Esophagus squamous epithelium (tissue), 5 donors: ENCODE results near the gene C18orf63. TPM values are rescaled to one million over a fixed set of nuclear protein-coding genes. Genes with fewer than 3 reads are reported as not detected.

Experiments
- DNase-seq: peaks from one replicate; lab custom pipeline; 2025; lab: John Stamatoyannopoulos, UW
- H3K27ac ChIP-seq, 4 donors: fragments of 200-600 bp; sonication (generic); one replicate each; pipeline ENCODE4 v1.5.1; 2016 to 2019; ENCODE audit warnings: mild to moderate bottlenecking in 1 of 4
- H3K27me3 ChIP-seq, 4 donors: fragments of 200-600 bp; sonication (generic); 1 replicate in 3 of 4; 2 replicates in 1 of 4; pipeline versions ENCODE4 v1.5.1 to v1.6.0; 2017 to 2021; ENCODE audit warnings: antibody characterized with exemption in 1 of 4
- H3K36me3 ChIP-seq, 3 donors: fragments of 200-600 bp; sonication (generic); one replicate each; pipeline ENCODE4 v1.5.1; 2016 to 2019
- H3K4me1 ChIP-seq, 3 donors: fragments of 200-600 bp; sonication (generic); one replicate each; pipeline ENCODE4 v1.5.1; 2017 to 2019
- H3K4me3 ChIP-seq, 4 donors: fragments of 200-600 bp; sonication (generic); 1 replicate in 3 of 4; 2 replicates in 1 of 4; pipeline ENCODE4 v1.5.1; 2016 to 2019; ENCODE audit warnings: mild to moderate bottlenecking in 2 of 4, moderate library complexity in 1 of 4
- H3K9me3 ChIP-seq, 3 donors: fragments of 200-600 bp; sonication (generic); one replicate each; pipeline ENCODE4 v1.5.1; 2016 to 2019
- POLR2A ChIP-seq, 4 donors: fragments of 450-650 bp; IDR thresholded peaks; one replicate each; pipeline ENCODE4 v1.6.1; 2017; ENCODE audit warnings: antibody characterized with exemption in 4 of 4, mild to moderate bottlenecking in 4 of 4, moderate library complexity in 3 of 4
- WGBS, 2 donors: methylation state at CpG; one replicate each; pipeline ENCODE4 v1.1.5; 2018; 5-methylcytosine and 5-hydroxymethylcytosine counted together
- intact Hi-C: fragments of 100-400 bp; cut with DNase I; formaldehyde crosslinking; loops from one replicate; pipeline ENCODE4 v1.15.0; 2022
- total RNA-seq, 4 donors: library from RNA; depleted of rRNA; stranded (reverse); fragments of >200 nt; gene quantifications; one replicate each; pipeline ENCODE4 v1.1.0, GENCODE V29; 2016
- TF ChIP-seq, protein P1 (sequence below), 6 experiments: fragments of 450-650 bp in 4 of 6; fragments of 200-600 bp in 2 of 6; sonication (generic) in 2 of 6; IDR thresholded peaks; one replicate each; pipeline ENCODE4 v1.5.1; 2016 to 2019; ENCODE audit warnings: antibody characterized with exemption in 6 of 6, mild to moderate bottlenecking in 4 of 6, moderate library complexity in 4 of 6
- donor health status: DM: yes; HTN: yes; CAD: no.

C18orf63 gene
- total RNA-seq, 4 donors from 2014 or later, result not detected

DNA sequence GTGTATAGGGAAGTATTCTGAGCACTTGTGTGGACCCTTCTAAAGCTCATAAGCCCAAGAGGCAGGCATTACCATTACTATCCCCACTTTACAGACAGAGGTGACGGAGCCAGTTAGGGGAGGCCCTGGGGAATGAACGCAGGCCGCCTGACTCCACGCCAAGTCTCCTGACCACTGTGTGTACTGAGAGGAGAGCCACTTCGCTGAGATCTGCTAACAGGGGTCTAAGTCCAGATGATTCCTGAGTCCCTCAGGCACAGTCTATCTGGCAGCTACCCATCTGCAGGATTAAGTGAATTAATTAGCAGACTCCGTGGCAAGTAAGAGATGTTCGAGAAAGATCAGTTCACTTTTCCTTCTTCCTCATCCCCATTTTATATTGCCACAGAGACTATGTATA lies 37.6 kb upstream of the C18orf63 start:
- Histone ChIP-seq H3K4me3 (no peak overlapping the region), H3K4me1 (peaks cover 28 to 83% (median 30%) of the 10 kb centered on the region in 3 donors), H3K36me3 (peaks cover 0 to 12% (median 0%) of the 10 kb centered on the region in 3 donors), H3K9me3 (no peaks in the 10 kb centered on the region), H3K27me3 (no peaks in the 10 kb centered on the region), H3K27ac (no peak overlapping the region)
- 65 to 71% methylated on average over 7 of the region's 7 CpGs for WGBS, 2 donors
- no peak for DNase-seq
- intact Hi-C loops, result no loop called here
- TF ChIP-seq POLR2A (IDR thresholded peaks at IDR 0.05), result no peak
- TF ChIP-seq, protein P1, sequence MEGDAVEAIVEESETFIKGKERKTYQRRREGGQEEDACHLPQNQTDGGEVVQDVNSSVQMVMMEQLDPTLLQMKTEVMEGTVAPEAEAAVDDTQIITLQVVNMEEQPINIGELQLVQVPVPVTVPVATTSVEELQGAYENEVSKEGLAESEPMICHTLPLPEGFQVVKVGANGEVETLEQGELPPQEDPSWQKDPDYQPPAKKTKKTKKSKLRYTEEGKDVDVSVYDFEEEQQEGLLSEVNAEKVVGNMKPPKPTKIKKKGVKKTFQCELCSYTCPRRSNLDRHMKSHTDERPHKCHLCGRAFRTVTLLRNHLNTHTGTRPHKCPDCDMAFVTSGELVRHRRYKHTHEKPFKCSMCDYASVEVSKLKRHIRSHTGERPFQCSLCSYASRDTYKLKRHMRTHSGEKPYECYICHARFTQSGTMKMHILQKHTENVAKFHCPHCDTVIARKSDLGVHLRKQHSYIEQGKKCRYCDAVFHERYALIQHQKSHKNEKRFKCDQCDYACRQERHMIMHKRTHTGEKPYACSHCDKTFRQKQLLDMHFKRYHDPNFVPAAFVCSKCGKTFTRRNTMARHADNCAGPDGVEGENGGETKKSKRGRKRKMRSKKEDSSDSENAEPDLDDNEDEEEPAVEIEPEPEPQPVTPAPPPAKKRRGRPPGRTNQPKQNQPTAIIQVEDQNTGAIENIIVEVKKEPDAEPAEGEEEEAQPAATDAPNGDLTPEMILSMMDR (IDR thresholded peaks at IDR 0.05), result no peak

- H3K4me3 ChIP-seq, result no peak overlapping the region
- intact Hi-C loops, result no loop called here
- DNase-seq, result no peak
- H3K9me3 ChIP-seq, result no peaks in the 10 kb centered on the region
- peaks cover 34 to 83% (median 38%) of the 10 kb centered on the region in 3 donors for H3K4me1 ChIP-seq
- no peak overlapping the region for H3K27ac ChIP-seq
- H3K27me3 ChIP-seq, result no peaks in the 10 kb centered on the region
- H3K36me3 ChIP-seq, result peaks cover 0 to 12% (median 0%) of the 10 kb centered on the region in 3 donors
- 96 to 100% methylated on average over 1 to 7 of the region's 7 CpGs for WGBS, 2 donors
- no peak for TF ChIP-seq POLR2A (IDR thresholded peaks at IDR 0.05)
- TF ChIP-seq, protein P1 (IDR thresholded peaks at IDR 0.05), result no peak
Observed at GRCh38 chr18:74278983-74279382, 36.7 kb upstream of the C18orf63 start.

GRCh38 chr18:74281011-74281979 lies 34.3 kb upstream of the C18orf63 start:
- TF ChIP-seq POLR2A (IDR thresholded peaks at IDR 0.05), result no peak
- TF ChIP-seq, protein P1 (IDR thresholded peaks at IDR 0.05), result no peak
- DNase-seq, result no peak
- WGBS, 2 donors, result 72 to 74% methylated on average over 4 of the region's 4 CpGs

GRCh38 chr18:74281980-74282754 lies 33.5 kb upstream of the C18orf63 start:
- WGBS, 2 donors, result 57 to 59% methylated on average over 10 to 12 of the region's 12 CpGs
- TF ChIP-seq, protein P1 (IDR thresholded peaks at IDR 0.05), result no peak
- no peak for TF ChIP-seq POLR2A (IDR thresholded peaks at IDR 0.05)
- DNase-seq, result no peak
- no peaks in the 10 kb centered on the region for H3K9me3 ChIP-seq
- H3K4me1 ChIP-seq, result peaks cover 37 to 66% (median 42%) of the 10 kb centered on the region in 3 donors
- intact Hi-C loops, result no loop called here
- no peaks in the 10 kb centered on the region for H3K27me3 ChIP-seq
- no peak overlapping the region for H3K4me3 ChIP-seq
- H3K27ac ChIP-seq, result peak overlapping the region; percentile 12 to 69 (median 53)
- H3K36me3 ChIP-seq, result peaks cover 0 to 12% (median 0%) of the 10 kb centered on the region in 3 donors

More at GRCh38 chr18:74281011-74281979, 34.3 kb upstream of the C18orf63 start:
- H3K4me3 ChIP-seq, result no peak overlapping the region
- peaks cover 41 to 75% (median 42%) of the 10 kb centered on the region in 3 donors for H3K4me1 ChIP-seq
- no peaks in the 10 kb centered on the region for H3K27me3 ChIP-seq
- no peaks in the 10 kb centered on the region for H3K9me3 ChIP-seq
- peaks cover 0 to 12% (median 0%) of the 10 kb centered on the region in 3 donors for H3K36me3 ChIP-seq
- intact Hi-C loops, result no loop called here
- H3K27ac ChIP-seq, result peak overlapping the region in 3 of 4 donors; percentile 16 to 69 (median 54)
